ENCODE data around the gene PTPN7.
A peak's percentile ranks its signal among the peaks of the same experiment; 100 is the strongest.
"Not testable (repeated sequence)": the region's sequence is repeated elsewhere in the genome, so short reads cannot be mapped to it uniquely, and the experiment has no call there.

Gene PTPN7

DNA sequence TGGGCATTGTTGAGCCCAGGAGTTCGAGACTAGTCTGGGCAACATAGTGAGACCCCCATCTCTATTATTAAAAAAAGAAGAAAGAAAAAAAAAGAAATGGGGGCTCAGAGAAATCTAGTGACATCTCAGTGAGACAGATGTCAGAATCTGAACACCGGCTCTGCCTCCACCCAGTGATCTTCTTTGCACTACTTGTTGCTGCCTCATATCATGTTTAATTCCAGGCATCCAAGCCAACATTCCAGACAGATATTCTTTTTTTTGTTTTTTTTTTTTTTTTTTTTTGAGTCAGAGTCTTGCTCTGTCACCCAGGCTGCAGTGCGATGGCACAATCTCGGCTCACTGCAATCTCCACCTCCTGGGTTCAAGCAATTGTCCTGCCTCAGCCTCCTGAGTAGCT, 10.8 kb downstream of the PTPN7 start:
- no peak for DNase-seq

DNA sequence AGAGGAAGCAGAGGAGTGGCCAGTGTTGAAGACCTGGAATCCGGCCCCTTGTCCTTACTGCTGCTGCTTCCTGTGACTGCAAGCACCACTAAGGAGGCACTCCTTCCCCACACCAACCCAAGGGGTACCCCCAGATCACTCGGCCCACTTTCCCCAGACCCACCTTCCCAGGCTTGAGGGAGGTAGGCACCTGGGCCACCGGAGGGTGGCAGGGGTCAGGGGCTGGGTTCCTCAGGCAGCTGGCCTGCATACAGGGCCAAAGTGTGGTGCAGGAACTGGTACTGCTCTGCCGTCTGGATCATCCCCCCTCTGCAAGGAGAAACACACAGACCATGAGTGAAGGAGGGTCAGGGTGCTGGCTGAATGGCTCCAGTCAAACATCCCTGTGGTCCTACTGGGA, 12.0 kb downstream of the PTPN7 start:
- no peak for DNase-seq

DNA sequence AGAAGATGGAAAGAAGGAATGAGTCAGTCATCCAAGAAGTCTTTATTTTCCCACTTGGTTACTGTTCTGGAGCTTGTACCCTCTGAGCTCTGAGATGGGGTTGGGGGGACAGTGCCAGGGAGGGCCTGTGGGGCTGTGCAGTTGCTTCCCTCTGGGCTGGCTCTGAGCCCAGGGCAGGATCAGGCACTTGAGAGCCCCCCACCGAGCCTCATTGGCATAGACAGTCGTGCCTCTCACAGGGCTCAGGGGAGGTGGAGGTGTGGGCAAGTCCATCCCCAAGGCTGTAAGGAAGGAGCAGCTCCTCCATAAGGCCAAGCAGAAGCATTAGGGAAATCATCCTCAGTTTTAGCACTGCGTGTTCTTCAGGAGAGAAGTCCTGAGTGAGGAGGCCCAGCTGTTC, 13.4 kb downstream of the PTPN7 start:
- no peak for DNase-seq

DNA sequence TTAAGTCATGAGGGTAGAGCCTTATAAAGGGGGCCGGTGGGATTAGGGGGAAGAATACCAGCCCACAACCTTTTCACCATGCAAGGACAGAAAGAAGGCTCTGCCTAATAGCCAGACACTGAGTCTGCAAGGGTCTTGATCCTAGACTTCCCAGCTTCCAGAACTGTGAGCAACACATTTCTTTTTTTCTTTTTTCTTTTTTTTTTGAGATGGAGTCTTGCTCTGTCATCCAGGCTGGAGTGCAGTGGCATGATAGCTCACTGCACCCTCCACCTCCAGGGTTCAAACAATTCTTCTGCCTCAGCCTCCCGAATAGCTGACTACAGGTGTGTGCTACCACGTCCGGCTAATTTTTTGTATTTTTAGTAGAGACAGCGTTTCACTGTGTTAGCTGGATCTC, 14.1 kb downstream of the PTPN7 start:
- DNase-seq, result no peak

DNA sequence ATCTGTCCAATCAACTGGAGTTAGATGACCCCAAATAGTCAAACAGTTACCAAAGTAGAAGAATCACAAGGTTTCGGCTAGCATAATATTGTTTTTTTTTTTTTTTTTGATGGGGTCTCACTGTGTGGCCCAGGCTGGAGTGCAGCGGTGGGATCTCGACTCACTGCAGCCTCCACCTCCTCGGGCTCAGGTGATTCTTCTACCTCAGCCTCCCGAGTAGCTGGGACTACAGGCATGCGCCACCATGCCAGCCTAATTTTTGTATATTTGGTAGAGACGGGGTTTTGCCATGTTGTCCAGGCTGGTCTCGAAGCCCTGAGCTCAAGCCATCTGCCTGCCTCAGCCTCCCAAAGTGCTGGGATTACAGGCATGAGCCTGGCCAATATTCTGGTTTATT, 14.7 kb downstream of the PTPN7 start:
- not testable (repeated sequence) for DNase-seq

DNA sequence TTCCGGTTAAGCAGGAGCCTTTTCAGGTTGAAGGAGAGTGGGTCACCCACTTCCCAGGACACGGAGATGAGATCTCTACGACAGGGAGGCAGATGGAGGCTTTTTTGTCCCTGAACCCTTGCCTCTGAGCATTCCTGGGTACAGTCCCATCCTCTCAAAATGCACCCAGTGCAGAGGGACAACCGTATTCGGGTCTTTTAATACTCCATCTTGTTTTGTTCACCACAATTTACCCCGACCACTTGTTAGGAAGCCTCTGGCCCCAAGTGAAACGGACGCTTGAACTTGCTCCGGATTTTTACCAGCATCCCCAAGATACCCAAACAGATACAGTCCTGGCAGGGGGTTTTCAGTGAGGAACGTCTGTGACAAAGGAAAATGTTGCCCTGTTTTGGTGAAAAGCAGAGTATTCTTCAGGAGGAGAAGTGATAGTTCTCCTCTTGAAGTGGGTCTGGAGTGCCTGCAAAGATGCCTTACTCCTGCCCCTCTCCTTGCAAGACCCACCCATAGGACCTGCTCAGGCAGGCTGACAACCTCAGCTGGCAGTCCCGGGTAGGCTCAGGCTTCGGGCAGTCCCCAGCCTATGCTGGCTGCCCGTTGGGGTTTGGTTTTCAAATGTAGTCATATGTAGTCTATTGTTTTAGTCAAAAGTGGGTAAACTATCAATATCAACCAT, 15.2 kb downstream of the PTPN7 start:
- no peak for DNase-seq

DNA sequence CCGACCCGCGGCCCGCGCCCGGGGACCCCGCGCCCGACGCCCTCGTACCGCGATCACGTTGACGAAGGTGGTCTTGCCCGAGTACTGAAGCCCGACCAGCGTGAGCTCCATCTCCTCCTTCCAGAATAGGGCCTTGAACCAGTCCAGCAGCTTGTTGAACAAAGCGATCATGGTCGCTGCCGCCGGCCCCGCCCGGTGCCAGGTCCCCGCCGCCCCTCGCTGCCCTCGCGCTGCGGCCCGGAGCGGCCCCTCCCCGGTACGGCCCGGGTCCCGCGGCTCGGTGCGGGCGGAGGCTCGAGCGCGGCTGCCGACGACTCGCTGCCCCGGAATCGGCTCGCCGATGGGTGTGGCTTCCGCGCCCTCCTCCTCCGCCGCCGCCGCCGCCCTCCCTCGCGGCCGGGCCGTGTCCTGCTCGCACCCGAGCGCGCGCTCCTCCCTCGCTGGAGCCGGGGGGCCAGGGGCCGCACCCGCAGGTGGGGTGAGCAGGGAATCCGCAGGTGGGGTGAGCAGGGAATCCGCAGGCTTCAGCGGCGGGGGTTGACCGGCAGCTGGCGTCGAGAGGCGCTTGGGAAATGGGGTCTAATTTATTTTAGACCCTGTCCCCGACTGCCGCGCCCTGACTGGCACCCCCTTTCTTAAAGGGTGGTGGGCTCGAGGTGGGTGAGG, 15.9 kb downstream of the PTPN7 start, which contains the start of gene ARL8A:
TSS of gene ARL8A (minus strand) at position 336 of the 666 bp plus-strand sequence. CDS start at position 171, 165 bp downstream.
- no peak for DNase-seq

DNA sequence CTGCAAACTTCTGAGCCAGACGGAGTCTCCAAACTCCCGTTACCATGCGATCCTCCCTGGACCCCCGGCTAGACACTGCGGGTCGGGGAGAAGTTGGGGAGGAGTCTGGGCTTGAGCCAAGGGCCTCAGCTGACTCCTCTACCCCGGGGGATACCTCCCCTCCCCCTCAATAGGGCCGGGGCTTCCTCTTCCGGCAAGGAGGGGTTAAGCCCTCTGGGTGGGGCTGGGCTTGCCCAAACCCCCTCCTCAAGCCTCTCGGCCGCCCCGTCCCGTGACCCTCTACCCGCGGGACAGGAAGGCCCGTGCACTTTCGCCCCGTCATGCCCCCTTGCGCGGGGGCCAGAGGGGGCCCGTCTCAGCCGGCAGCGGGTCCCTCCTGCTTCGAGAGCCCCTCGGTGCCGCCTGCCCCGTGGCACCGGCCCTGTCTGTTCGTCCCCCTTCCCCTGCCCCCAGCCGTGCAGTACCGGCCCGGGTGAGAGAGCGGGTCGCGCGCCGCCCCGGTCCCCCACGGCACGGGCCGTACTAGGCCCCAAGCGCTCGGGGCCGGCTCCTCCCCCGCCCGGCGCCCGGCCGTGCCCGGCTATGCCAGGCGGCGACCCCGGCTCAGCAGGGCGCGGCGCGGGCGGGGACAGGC, 16.5 kb downstream of the PTPN7 start:
- DNase-seq, result no peak

DNA sequence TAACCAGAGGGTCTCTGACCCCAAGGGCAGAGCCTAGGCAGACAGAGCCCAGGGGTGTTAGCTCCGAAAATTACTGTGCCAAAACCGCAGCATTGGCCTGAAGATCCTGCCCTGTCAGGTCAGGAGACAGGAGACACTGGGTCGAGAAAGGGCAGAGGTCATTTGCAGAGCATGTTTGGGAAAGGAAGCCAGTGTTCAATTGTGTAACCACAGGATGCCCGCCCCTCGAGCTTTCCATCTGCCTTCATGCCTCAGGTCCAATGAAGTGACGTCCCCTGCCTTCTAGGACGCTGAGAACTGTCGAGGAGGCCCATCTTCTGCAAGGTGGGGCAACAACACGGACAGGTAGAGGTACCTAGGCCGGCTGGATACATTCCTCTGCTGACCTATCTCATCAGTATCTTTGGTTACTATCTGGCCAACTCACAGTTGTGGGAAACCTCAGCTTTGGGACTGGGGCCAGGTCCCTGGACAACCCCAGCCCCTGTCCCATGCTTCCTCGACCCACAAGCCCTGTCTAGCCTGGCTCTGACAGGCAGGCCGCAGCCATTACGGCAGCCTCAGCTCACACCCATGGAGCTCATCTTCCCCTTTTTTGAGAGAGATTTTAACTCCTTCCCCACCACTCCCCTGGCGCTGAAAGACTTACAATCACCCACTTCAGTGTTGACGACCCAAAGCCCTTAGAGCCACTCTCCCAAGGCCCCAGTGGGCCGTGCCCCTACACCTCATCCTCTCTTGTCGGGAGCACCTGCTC, 17.2 kb downstream of the PTPN7 start:
- DNase-seq, result no peak

DNA sequence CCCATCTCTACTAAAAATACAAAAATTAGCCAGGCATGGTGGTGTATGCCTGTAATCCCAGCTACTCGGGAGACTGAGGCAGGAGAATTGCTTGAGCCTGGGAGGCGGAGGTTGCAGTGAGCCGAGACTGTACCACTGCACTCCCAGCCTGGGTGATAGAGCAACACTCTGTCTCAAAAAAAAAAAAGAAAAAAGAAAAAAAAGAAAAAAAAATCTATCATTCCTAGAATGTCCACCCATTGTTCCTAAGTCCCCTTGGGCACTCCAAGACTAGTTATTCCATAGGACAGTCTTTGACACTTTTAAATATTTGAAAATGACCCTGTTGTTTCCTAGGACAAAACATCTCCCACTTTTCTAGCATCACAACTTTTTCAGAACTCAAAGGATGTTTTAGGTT, 18.9 kb downstream of the PTPN7 start:
- DNase-seq, result not testable (repeated sequence)

DNA sequence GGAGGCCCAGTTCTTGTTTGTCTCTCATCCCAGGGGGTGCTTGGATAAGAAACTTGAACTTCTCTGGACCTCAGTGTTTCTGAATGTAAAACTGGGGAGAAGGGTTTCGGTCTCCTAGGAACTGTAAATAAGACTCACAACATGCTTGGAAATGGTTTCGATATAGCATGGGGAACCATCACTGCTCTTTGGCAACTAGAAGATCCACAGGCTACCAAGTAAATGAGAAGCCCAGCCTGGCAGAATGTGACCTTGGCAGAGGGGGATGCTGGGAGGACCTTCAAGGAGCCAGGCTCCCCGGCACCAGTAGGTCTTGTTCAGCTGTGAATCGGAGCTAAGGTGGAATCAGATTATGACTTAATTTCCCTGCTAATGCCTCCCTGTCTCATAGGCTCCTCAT, 19.6 kb downstream of the PTPN7 start:
- no peak for DNase-seq

DNA sequence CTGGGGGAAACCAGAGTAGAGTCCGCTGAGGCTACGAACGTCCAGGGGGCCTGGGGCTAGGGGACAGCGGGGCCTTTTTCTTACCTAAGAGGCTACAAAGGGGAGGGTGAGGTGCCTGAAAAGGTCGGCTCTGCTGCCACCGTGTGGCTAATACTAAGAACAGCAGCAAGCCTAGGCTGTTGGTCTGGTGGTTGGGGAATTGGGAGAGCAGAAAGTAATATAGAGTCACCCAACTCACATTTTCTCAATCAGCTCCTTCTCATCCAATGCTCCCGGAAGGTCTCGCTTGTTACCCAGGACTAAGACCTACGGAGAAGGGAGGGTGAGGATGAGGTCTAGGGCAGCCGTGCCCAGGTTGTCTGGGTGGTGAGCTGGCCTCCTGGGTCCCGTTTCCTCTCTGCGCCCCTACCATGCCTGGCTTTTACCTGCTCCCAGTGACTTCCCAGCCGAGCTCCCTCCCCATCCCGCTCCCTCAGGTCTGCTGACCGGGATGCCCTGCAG, 25.1 kb downstream of the PTPN7 start:
- peak; percentile 27 for DNase-seq

DNA sequence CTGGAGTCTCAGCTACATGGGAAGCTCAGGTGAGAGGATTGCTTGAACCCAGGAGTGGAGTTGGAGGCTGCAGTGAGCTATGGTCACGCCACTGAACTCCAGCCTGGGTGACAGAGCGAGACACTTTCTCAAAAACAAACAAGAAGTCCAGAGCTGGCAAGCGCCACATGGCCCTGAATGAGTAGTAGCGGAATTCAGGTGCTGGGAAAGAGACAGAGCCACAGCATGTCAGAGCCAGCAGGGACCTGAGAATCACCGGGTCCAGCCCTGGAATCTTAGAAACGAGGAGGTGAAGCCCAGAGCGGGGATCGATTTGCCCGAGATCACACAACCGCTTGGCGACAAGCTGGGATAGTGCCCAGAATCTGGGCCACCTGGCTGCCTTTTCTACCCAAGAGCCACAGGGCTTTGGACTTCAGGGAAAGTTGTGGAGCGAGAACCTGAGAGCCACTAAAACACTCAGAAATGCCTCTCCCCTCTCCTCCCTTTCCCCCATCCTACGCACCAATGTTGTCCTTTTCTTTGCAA, 25.7 kb downstream of the PTPN7 start:
- no peak for DNase-seq

DNA sequence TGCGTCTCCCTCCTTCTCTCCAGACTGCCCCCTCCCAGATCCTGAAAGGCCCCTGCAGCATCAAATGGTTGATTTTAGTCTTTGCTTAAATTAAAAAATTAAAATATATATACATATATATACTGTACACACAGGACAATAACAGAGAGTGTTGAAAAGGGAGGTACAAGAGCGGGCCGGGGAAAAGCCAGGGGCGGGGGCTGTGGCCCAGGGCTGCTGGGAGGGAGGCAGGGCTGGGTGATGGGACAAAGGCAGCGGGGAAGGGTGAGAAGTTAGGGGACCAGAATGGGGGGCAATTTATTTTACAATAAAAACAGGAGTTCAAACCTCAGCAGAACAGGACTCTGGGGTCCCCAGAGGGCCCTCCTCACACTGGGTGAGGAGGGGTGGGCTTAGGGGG, 26.4 kb downstream of the PTPN7 start:
- no peak for DNase-seq

DNA sequence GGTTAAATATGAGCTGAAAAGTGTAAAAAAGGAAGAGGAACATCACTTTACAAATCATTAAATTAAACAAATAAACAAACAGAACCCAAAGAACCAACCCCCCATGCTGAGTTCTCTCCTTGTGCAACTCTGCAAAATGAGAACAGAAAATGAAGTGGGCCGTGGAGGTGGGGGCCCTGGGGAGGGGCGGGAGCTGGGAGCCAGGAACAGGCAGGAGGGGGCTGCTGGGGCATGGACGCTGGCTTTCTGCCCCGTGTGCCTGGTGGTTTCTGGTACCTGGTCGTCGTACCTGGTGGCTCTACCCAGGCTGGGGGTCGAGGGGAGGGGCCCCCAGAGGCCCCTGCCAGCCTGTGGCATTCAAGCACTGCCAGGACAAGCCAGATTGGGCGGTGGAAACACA, 26.9 kb downstream of the PTPN7 start:
- DNase-seq, result no peak

DNA sequence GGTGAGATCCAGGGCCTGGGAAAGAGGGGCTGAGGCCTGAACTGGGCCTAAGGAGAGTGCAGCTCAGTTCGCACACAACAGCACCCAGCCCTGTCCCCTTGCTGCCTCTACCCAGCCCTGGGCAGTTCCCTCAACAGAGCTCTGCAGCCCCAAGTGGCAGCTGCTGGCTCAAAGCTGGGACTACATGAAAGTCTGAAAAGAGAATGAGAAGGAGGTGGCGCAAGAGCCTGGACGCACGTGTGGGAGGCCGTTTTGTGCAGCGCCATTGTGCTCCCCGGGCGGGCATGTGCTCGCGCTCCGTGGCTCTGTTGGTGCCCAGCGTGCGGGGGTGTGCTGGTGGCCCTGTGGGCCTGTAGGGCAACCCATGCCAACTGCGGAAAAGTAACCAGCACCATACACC, 27.4 kb downstream of the PTPN7 start:
- DNase-seq, result no peak

DNA sequence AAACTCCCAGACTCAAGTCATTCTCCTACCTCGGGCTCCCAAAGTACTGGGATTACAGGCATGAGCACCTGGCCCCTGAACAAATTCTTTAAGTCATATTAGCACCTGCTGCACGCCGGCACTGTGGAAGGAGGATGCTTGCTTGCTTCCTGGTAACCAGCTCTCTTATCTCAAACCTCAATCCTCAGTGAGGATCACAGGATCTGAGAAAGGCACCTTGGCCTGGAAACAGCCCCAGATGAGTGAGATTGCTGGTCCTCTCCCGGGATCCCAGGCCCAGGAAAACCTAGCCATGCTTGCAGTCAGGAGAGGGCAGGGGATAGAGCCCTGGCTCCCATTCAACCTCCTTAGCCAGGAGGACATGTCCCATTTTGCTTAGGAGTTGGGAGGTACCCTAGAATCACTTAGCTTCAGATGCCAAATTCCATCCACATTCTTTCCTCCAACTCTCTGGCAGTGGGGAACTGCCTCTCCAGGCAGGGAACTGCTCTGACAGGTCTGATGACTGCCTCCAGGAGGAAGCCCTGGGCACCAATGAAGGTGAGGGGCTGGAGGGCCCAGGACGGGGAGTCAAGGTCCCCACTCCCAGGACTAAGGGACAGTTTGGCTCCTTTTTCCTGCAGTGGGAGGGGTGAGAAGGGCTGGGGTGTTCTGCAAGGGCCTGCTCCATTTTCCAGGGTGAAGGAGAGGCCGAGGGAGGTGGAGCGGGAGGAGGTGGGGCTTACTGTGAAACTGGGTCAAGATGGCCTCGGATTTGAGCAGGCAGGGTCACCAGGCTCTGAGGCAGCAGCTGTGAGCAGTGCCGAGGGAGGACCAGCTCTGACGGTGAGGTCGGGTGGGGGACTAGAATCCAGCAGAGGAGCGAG, 28.2 kb downstream of the PTPN7 start:
- no peak for DNase-seq

DNA sequence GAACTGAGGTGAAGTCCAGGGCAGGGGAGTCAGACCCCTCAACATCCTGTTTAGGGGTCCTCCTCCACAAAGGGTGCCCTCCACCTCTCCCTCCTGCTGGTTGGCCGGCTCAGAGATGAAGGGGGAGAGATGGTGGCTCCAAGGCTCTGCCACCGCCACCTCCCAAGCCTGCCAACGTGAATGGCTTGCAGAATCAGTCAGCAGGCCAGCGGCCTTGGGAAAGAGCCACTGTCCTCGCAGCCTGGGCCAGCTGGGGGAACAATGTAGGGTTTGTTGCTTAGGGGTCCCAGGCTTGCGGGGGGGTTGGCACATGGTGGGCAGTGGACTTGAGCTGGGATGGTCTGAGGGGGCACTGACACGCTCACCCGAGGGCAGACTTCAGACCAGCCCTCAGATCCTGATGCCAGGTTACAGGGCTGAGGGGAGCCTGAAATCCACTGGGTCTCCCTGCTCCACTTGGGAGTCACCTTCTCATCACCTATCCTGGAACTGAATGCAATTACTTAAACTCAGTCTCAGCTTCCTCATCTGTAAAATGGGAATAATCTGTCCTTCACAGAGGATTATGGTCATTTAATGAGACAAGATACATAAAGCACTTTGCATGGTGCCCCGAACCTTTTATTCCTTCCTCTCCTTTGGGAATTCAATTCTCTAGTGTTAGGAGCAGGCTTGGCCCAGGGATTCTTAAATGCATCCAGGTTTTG, 29.4 kb downstream of the PTPN7 start:
- DNase-seq, result no peak

DNA sequence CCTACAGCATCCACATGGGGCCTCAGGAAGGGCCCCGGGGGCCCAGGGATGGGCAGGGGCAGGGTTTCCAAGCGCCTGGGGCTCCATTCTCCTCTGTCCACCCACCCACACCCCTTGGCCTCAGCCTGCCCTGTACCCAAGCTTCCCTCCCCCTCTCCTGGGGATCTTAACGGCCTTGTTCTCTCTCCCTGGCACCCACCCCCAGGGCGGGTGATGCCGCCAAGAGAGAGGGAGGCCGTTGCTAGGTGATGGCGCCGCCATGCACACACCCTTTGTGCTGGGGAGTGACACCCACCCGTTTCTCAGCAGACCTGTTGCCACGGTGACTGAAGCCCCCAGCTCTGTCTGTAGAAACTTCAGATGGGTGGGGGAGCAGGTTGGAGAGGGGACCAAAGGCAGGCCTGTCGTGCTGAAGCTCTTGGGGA, 30.1 kb downstream of the PTPN7 start:
- no peak for DNase-seq

DNA sequence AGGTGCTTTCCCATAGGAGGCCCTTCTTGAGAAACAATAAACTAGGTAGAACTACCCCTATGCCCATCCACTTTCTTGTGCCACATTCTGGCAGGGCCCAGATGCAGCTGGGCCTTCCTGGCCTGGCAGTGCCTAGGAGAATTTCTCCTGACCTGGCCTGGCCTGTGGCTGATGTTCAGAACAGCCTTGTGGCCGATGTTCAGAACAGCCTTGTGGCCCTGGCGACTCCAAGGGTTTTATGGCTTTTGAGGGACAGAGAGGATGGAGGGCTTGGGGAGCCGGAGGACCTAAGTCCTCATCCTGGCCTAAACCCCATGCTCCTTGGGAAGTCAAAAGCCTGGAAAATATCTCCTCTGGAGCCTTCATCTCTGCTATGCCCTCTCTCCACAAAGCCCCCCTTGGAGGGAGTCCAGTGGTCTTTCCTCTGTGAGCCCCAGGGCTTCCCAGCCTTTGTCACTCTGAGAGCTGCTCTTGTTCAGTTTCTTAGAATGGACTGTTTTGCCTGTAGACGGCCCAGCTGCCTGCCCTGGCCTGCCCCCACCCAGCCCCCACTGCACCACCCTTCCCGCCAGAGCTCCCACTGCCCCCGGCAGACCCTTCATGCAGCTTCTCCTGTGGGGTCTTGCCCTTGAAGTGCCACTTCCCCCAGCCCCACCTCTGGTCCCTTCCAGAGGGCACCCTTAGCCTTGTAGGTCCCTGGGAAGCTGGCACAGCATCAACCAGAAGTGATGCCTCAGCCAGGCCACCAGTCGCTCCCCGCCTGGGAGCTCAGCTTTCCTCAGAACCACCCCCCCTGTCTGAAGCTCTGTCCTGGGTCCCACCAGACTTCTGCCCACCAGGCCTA, 30.7 kb downstream of the PTPN7 start:
- no peak for DNase-seq

Measured in NCI-H748 treated with DMSO at 0.1 percent for 48 hours (cell line).